Stromal cell of bone marrow (primary cell): ENCODE data around the gene PSG3.
"Not testable (repeated sequence)": the region's sequence is repeated elsewhere in the genome, so short reads cannot be mapped to it uniquely, and the experiment has no call there.

Experiments
- DNase-seq: peaks from one replicate; pipeline ENCODE4 v3.0.0-alpha.2; 2012; ENCODE audit warnings: low read depth

The PSG3 gene

DNA sequence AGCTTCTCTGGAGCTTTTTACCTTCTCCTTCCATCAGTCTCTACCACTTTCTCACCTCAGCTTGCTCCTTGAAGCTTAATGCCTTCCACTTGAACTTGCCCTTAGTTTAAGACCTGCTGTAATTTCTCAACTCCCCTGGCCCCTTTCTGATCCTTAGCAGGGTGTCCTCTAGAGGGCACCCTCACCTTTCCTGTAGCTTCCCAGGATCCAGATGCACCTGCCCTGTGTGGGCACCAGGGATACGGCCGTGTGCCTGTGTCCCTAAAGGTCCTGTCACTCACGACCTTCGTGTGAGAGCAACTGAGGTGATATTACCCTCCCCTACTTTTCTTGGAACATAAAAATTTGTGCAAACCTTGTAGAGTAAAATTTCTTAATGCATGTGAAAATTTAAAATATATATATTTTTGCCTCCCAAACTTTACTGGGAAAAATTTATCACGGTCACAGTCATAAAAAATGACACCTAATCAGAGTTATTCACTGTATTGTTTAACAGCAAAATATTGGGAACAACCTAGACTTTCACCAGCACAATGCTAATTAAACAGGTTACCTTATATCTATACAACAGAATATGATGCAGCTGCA lies 46.4 kb downstream of the PSG3 start:
- peak; percentile 20 for DNase-seq

DNA sequence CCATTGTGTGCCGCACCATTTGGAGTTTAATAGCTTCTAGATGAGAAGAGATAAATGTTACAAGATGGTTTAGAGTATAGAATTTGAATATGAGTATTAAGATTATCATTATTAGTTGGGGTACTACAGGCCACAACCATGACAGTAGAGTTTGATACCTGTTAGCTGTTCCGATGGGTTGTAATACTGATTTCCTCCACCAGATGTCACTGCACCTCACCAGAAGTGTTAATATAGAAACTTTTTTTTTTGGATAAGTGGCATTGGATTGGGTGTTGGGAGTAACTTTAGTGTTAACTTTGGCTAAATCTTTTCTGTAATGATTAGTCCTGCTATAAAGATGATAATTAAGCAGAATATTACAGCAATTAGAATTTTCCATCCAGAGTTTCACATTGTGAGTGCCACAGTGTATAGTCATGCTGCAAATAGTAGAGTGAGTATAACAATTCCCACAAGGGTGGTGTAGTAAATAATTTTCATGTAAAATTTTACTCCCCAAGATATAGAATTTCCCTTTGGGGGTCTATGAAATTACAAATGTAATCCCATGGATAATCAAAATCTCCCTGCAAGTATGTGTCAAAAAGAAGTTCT lies 56.3 kb downstream of the PSG3 start:
- peak; percentile 8 for DNase-seq

DNA sequence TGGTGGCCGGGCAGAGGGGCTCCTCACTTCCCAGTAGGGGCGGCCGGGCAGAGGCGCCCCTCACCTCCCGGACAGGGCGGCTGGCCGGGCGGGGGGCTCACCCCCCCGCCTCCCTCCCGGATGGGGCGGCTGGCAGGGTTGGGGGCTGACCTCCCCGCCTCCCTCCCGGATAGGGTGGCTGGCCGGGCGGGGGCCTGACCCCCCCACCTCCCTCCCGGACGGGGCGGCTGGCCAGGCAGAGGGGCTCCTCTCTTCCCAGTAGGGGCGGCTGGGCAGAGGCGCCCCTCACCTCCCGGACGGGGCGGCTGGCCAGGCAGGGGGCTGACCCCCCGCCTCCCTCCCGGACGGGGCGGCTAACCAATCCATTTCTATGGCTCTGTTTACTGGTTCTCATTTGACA lies 64.0 kb downstream of the PSG3 start:
- DNase-seq = not testable (repeated sequence)

DNA sequence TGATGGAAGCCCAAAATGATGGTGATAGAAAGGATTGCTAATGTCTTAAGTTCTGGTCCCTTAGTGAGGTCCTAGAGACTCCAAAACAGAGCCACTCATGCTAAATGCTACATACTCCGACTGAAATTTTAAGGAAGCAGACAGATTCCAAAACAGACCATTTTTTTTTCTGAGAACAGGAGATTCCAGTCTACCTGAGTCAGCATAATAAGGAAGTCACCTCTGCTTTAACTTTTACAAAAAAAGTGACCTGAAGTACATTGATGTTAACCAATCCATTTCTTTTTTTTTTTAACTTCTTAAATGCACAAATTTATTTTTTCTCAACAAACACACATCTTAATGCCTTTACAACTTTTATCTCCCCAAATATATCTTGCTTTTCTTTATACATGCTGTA lies 65.7 kb downstream of the PSG3 start:
- DNase-seq = not testable (repeated sequence)
